ENCODE measurements around the gene CCL13.

DNA sequence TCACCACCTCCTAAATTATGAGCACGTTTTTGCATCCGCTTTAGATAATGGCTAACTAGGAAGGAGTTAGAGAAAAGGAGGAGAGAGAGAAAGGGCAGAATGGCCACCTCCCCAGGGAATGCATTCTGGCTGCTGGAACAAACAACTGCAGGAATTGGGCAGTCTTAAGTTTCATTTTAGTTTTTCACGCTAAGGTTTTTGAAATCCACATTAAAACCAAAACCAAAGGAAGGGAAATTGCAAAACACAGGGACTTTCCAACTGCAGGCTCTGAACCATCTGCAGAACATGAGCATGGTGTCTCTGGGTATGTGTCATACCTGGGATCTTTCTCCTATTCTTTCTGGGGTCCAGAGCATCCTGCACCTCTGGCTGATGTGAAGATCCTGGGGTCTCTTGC is 49.2 kb upstream of the CCL13 start:
- TF ChIP-seq, protein P1, sequence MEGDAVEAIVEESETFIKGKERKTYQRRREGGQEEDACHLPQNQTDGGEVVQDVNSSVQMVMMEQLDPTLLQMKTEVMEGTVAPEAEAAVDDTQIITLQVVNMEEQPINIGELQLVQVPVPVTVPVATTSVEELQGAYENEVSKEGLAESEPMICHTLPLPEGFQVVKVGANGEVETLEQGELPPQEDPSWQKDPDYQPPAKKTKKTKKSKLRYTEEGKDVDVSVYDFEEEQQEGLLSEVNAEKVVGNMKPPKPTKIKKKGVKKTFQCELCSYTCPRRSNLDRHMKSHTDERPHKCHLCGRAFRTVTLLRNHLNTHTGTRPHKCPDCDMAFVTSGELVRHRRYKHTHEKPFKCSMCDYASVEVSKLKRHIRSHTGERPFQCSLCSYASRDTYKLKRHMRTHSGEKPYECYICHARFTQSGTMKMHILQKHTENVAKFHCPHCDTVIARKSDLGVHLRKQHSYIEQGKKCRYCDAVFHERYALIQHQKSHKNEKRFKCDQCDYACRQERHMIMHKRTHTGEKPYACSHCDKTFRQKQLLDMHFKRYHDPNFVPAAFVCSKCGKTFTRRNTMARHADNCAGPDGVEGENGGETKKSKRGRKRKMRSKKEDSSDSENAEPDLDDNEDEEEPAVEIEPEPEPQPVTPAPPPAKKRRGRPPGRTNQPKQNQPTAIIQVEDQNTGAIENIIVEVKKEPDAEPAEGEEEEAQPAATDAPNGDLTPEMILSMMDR (conservative IDR thresholded peaks at IDR 0.05; ENCODE audit: low read length), result no peak
- no peak for TF ChIP-seq EZH2phosphoT487 (IDR thresholded peaks at IDR 0.05; ENCODE audit: borderline replicate concordance)
